Putamen (tissue), 1 donor: Measurements from ENCODE around the gene CALHM6.
A peak's percentile ranks its signal among the peaks of the same experiment; 100 is the strongest.
"Not testable (repeated sequence)": the region's sequence is repeated elsewhere in the genome, so short reads cannot be mapped to it uniquely, and the experiment has no call there.

Source experiments
- DNase-seq: peaks from one replicate; pipeline ENCODE4 v3.0.0-alpha.2; 2016; ENCODE audit warnings: low spot score

CALHM6 gene

DNA sequence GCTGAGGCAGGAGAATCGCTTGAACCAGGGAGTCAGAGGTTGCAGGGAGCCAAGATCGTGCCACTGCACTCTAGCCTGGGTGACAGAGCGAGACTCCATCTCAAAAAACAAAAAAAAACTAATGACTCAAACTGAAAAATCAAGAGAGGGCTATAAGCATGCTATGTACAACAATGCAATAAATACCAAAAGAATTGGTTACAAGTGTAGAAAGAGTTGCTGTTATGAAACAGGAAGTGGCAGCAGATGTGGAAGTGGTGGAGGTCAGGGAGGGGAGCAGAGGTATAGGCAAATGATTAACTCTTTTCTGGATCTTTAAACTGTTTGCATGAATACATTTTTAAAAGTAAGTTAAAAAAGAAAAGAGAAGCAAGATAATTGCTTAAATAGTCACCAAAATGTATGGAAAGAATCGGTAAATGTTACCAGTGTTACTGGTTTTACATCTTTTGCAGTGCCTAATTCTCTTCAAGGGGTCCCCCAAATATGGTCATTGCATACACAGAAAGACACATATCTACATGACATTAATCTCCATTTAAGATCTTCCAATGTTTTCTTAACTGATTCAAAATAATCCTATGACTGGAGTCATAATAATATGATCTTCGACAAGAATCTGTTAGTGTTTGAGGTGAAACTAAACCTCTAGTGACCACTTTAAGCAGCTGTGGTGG is 15.0 kb downstream of the CALHM6 start:
- no peak for DNase-seq

DNA sequence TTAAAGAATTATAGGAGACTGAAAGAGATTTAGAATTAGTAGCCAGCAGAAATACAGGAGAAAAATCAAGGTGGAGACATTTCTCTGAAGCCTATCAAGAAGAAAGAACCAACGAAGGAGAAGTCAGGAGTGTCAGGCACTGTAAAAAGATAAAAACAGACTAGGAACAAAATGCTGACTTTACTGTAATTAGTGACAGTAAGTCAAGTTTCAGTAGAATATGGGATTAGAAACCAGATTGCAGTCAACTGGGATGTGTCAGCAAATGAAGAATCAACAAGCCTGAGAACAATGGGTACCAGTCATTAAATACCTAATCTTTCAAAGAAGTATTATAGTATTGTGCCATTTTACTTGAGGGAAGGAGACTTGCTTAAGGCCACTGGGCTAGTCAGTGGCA is 21.6 kb downstream of the CALHM6 start:
- DNase-seq, result no peak

DNA sequence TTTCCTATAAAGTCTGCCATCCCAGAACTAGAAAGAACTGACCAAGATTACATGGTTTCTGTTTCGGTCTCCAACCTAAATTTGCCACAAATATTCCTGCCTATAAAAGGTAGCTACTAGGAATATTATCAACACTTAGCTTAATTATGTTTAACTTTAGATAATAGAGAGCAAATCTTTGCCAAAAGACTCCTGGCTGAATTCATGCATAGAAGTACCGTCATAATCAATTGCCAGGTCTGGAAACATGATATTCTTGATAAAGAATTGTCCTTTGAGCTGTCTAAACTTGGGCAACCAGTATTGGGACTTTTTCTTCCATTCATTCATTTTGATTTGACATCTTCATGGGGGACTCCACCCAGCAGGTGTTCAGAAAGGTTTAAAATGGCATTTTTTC is 22.4 kb downstream of the CALHM6 start:
- no peak for DNase-seq

DNA sequence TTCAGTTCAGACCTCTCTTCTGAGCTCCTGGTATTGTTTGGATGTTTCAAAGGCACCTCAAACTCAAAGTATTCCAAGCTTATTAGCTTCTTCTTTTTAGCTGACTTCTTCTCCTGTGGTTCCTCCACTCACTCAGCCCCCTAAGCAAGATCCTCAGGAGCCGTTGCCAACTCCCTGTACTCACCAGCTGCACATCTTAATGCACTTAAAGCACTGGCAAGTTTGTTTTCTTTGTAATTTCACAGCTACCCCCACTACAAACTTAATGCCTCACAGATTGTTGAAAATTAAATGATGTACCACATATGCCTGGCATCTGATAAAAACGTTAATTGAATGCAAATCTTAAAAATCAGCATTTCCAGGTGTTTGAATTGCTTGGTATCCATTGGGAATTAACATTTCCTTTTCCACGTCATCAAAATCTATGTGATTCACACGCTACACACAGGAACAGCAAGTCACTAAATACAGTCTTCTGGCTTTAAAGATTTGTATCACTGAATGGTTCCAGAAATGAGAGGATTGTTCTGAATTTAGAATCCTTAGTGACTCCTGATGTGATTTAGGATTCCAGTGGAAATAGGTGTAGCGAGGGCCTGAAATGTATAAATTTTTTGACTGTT is 24.5 kb downstream of the CALHM6 start:
- no peak for DNase-seq

DNA sequence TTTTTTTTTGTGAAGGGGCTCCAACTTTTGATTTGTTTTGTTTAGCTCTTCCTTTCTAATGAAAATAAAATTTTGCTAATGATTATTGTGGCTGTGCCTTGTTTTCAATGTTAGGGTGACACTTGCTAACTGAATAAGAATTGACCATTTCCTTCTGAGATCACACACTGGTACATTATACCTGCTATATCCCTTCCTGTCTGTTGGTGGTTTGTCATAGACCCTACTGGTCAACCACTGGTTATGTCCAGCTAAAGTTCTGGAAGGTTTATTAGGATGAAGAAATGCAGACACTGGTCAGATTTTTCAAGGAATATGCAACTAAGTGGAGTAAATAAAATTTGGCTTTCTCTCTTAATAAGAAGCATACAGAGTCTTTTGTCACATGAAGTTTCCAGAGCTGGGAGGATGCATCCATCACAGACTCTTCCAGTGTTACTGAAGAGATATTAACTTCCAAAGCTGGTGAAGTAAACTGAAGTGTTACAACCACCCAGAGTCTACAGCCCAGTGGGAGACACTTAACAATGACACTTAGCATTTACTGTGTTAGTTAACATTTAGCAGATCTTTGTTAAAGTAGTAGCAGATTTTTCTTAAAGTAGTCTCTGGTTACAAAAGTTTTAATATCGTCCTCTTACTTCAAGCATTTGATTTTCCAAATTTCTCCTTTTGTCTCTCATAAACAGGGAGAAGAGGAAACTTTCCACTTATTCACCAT is 30.6 kb downstream of the CALHM6 start:
- DNase-seq, result no peak

DNA sequence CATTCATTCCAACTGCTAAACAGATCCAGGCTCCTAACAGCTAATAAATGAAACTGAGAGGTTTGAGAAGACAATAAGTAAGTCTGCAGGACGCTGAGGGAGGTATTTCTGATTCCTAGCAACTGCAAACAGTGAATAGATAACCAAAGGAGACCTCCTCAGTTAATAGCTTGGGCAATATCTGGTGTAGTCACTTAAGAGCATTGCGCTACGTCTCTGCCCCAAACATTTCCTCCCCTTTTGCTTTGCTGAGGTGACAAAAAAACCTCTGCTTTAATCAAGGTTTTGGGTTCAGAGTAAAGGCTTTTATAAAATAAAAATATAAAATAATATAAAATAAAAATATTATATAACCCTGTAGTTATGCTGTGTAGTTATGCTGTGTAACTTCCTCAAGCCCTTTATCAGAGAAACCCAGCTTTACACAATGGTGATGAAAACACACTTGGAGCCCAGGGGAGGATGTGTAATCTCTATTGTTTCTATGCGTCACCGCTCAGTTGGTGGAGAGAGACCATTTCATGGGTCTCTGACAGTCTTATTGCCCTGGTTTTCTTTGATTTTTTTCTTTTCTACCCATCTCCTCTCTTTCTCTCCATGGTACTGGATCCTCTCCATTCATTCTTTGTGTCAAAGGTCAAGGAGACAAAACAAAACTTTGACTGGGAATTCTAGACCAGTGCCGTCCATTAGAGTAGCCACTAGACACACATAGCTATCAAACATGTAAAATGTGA is 31.3 kb downstream of the CALHM6 start:
- no peak for DNase-seq

DNA sequence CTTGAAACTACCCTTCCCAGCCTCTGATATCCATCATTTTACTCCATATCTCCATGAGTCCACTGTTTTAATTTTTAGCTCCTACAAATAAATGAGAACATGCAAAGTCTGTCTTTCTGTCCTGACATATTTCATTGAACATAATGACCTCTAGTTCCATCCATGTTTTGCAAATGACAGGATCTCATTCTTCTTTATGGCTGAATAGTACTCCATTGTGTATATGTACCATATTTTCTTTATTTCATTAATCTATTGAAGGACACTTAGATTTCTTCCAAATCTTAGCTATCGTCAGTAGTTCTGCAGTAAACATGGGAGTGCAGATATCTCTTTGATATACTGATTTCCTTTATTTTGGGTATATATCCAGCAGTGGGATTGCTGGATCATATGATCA is 34.0 kb downstream of the CALHM6 start:
- not testable (repeated sequence) for DNase-seq

DNA sequence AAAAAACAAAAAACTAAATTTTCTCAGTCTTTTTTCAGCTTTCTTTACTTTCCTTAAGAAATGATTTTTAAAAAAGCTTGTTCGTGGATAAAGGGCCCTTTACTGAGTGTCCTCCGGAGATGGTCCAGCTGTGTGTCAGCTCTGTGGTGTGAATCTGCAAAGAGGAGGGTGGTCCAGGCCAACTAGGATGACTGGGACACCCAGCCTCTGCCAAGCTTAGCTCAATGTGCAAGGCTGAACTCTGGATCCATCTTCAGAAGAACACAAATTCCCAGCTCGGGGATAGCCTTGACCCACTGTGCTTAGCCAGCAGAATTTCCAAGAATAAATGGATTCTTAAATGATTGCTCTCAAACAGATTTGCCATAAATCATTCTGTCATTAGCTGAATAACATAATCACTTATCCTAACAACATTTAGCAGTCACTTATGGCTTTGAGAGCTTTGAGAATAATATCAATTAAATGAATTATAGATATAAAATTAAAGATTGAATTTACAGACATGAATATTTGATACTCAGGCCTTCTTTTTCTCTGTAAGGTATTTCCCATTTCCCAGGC is 36.0 kb downstream of the CALHM6 start:
- DNase-seq, result no peak

DNA sequence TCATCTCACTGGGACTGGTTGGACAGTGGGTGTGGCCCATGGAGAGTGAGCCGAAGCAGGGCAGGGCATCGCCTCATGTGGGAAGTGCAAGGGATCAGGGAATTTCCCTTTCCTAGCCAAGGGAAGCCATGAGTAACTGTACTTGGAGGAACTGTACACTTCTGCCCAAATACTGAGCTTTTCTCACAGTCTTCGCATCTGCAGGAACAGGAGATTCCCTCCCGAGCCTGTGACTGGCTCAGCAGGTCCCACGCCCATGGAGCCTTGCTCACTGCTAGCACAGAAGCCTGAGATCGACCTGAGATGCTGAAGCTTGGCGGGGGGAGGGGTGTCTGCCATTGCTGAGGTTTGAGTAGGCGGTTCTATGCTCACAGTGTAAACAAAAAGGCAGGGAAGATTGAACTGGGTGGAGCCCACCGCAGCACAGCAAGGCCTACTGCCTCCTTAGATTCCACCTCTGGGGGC is 39.8 kb downstream of the CALHM6 start:
- no peak for DNase-seq

DNA sequence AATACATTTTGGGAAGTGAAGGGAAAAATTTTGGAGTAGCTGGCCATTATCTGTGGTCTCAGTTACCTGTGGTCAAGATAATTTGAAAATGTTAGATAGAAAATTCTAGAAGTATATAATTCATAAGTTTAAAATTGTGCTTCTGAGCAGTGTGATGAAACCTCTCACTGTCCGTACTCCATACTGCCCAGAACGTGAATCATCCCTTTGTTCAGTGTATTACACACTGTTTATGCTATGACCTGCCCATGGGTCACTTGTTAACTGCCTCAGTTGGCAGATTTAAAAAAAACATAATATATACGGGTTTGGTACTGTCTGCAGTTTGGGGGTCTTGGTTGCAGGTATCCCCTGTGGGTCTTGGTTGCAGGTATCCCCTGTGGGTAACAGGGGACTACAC is 46.1 kb downstream of the CALHM6 start:
- DNase-seq, result no peak

DNA sequence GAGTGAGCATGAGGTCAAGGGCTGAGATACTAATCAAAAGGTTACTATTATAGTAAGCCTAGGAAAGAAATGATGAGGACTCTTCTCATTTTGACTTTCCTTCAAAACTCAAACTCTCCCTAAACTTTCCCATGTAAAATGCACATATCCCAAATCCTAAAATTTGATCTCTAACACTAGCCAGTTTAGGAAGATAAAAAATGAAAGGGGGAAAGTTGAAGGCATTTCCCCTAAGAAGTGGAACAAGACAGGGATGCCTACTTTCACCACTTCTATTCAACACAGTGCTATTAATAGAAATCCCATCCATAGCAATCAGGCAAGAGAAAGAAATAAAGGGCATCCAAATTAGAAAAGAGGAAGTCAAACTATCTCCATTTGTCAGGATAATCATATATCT is 47.4 kb downstream of the CALHM6 start:
- DNase-seq, result no peak

DNA sequence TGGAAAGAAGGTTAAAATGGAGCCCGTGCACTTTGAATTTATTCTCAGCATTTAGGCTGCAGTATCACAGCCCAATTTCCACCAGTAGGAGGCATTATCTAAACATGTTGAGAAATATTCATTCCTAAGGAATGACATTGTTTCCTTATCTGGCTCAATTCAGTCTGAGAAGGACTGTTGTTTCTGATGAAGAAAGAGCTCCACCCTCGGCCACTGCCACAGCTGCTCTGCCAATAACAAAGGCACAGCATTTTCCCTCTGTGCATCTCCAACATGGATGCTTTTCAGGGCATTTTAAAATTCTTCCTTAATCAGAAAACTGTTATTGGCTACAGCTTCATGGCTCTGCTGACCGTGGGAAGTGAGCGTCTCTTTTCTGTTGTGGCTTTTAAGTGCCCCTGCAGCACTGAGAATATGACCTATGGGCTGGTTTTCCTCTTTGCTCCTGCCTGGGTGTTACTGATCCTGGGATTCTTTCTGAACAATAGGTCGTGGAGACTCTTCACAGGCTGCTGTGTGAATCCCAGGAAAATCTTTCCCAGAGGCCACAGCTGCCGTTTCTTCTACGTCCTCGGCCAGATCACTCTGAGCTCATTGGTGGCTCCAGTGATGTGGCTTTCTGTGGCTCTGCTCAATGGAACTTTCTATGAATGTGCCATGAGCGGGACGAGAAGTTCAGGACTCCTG is 50.4 kb downstream of the CALHM6 start, which contains the start of gene CALHM5:
Gene CALHM5 (plus strand): TSS at position 216 of the 687 bp plus-strand sequence. CDS start 58 bp downstream, at position 274.
- peak; percentile 6 for DNase-seq

DNA sequence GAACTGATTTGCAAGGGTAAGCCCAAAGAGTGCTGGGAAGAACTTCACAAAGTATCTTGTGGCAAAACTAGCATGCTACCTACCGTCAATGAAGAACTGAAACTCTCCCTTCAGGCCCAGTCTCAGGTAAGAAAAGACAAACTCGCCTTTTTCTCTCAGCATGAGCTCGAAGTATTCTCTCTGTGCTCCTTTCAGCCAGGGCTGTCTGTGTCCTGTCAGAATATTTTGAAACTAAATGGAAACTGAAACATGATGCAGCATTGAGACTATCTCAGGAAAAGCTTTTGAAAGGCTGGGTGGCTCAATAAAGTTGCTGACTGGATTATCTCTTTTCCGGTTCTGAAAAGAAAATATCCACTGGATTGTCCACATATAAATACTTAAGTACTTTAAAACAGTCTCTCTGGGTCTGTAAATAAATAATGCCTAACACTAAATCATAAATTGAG is 51.0 kb downstream of the CALHM6 start:
- no peak for DNase-seq

DNA sequence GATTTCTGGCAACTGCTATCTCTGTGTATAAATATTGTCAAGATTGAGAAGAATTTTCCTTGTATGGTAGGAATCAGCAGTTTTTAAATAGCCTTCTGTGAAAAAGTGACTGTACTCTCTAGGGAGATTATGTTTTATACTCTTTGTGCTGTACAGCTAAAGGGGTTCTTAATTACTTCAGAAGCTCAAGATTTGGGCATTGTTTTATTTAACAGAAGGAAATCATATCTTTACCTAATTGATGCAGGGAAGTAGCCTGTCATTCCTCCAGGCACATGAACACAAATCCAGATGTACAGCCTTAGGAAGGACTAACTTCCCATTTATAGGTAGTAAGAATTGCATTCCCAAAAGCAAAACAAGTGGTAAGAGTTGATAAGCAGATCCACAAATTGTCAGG is 51.6 kb downstream of the CALHM6 start:
- DNase-seq, result no peak
